ENCODE measurements around the gene RPTN.
A peak's percentile ranks its signal among the peaks of the same experiment; 100 is the strongest.

Gene RPTN

DNA sequence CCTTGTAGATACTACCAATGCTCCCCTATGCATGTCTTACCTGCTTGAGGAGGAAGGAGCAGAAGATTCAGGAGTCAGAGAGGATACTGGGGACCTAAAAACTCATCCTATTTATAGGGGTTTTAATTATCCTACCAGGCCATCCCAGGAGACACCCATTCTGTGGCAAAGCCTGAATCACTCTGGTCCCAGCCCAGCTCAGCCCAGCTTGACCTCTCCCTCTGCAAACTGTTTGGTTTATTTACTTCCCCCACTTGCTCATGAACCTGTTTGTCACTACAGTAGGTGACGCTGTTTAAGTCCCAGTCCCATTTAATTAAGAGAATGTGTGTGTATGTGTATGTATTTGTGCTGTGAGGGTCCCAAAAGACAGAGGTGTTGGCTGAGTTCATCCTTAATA, at the start of gene RPTN:
TSS of gene RPTN (minus strand) at position 85 of the 400 bp plus-strand sequence. CDS start 1,339 bp downstream, outside the sequence.
- no peak for DNase-seq (ENCODE audit: low spot score)

- no peak for DNase-seq (ENCODE audit: low spot score)
These were observed 40.0 kb upstream of the RPTN start for GRCh38 chr1:152198982-152199381.

DNA sequence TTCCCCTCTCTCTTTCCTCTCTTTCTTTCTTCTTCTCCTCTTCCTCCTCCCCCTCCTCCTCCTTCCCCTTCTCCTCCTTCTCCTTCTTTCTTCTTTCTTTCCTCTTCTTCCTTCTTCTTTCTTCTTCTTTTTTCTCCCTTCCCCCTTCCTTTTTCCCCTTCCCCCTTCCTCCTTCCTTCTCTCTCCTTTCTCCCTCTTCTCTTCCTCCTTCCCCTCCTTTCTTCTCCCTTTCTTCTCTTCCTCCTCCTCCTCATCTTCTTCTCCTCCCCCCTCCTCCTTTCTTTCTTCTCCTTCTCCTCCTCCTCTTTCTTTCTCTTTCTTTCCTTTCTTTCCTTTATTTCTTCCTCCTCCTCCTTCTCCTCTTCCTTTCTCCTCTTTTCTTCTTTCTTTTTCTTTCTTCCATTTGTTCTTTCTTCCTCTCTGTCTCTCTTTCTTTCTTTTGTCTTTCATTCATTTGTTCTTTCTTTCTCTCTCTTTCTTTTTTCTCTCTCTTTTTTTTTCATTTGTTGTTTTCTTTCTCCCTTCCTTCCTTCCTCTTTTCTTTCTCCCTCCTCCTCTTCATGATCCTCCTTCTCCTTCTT, 38.4 kb upstream of the RPTN start:
- no peak for DNase-seq (ENCODE audit: low spot score)

DNA sequence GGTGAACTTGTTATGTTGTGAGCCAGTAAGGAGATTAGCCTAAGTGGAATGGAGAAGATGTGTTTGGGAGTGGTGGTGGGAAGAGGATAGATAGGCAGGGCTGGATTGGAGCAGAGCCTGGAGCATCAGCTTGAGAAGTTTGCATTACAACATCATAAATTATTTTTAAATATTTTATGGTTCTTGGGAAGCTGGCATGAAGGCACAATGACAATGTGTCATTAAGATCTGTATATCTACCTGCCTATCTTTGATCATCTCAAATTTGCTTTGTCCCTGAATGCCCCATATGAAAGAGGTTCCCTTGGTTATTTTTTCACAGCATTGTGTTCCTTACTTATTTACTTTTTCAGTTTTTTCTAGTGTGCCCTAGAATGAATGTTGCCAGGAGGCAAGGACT, 32.7 kb upstream of the RPTN start:
- DNase-seq (ENCODE audit: low spot score), result no peak

GRCh38 chr1:152191260-152191659, 32.2 kb upstream of the RPTN start:
- DNase-seq (ENCODE audit: low spot score), result no peak

- no peak for DNase-seq (ENCODE audit: low spot score)
These were observed 31.6 kb upstream of the RPTN start for GRCh38 chr1:152190589-152190988.

- peak; percentile 70 for DNase-seq (ENCODE audit: low spot score)
These were observed 30.8 kb upstream of the RPTN start for GRCh38 chr1:152189657-152190442.

GRCh38 chr1:152188673-152189591, 29.9 kb upstream of the RPTN start:
- DNase-seq (ENCODE audit: low spot score), result peak; percentile 42

DNA sequence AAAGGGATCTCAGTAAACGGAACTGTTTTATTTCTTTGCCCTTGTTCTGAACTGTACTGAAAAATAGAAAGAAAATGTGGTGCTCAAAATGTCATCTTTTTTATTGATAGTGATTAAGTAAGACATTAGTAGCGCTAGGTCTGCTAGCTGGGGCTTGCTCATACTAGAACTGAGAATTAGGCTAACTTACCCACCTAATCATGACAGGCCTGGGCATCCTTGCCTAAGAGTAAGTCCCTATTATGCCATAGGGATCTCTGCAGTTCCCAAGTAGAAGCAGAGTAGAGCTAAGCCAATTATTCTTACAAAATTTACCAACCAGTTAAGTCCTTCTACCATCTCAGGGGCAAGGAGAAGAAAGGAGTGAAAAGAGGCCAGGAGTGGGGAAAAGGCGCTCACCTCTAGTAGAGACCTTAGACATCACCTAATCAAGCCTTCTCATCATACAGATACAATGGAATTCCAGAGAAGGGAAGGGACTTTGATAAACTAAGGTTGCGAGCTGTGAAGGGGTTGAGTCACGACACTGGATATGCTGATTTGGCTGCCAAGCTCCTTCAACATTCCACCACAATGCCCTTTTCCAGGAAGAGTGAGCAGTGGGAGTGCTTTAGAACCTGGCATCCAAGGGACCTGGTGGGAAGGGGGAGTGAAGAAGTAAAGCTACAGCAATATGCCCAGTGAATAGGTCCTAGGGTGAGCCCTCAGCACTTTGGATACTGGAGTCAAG, 27.7 kb upstream of the RPTN start:
- no peak for DNase-seq (ENCODE audit: low spot score)

DNA sequence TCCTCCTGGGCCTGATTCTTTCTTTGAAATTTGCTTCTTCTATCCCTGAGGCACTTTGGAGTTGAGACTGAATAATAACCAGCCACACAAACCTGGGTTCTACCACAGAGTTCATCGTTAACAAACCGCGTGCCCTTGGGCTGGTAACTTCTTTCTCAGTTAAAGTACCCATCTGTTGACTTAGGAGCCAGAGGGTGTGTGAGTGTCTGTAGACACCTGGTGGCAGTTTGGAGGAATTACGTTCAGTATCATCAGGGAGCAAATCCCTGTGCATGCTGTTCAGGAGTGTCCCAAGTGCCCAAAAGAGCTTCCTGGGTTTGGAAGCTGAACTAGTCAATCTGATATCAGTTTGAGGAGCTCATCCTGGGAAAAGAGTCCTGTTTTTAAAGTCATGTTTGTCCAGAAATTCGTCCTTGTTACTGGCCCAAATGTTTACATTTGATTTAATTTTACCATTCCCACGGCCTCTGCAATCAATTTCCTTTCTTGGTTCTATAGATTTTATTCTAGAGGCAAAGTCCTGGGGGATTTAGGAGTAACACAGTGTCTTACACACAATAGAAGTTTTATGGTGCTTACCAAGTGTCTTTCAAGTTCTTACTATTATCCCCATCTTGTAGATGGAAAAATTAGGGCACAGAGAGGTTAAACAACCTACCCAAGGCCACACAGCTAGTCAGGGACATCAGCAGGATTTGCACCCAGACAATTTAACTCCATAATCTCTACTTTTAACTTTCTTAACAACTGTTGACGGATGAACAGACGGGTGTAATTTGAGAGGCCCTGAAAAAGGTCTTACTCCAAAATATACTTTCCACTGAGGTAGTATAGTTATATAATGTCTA, 26.7 kb upstream of the RPTN start:
- DNase-seq (ENCODE audit: low spot score), result peak; percentile 85

DNA sequence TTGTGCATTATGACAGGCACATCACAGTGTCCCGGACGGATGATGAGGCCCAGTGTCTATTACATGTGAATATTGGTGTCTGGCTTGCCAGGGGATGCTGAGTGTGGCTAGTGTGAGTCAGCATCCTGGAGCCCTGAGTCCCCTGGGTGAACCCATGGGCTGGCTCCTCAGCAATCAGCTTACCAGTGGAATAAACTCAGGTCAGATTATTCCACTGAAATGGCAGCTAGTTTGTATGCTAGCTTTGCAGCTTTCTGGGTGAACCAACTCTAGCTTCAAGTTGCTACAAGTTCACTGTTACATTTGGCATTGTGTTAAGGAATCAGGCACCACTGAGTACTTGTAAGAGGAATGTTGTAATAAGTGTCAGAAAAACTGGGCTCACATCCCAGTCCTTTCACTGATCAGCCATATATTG, 23.9 kb upstream of the RPTN start:
- DNase-seq (ENCODE audit: low spot score), result peak; percentile 57

DNA sequence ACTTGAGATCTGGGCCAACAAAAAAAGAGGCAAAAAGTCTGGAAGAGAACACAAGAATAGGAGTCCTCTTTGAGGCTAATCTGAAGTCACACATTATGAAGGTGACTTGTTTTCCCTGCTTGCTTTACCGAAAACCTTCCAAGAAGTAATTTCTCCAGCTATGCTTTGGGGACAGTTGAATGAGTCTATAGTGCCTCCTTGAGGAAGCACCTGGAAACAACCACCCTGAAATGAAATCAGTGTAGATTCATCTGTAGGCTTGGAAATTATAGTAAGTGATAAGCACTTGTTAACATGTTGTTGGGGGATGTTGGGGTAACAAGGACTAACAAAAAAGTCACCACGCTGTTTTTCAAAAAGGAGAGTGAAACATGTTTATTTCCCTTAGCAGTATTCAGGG, 23.4 kb upstream of the RPTN start:
- no peak for DNase-seq (ENCODE audit: low spot score)

GRCh38 chr1:152179566-152179965, 20.5 kb upstream of the RPTN start:
- no peak for DNase-seq (ENCODE audit: low spot score)

DNA sequence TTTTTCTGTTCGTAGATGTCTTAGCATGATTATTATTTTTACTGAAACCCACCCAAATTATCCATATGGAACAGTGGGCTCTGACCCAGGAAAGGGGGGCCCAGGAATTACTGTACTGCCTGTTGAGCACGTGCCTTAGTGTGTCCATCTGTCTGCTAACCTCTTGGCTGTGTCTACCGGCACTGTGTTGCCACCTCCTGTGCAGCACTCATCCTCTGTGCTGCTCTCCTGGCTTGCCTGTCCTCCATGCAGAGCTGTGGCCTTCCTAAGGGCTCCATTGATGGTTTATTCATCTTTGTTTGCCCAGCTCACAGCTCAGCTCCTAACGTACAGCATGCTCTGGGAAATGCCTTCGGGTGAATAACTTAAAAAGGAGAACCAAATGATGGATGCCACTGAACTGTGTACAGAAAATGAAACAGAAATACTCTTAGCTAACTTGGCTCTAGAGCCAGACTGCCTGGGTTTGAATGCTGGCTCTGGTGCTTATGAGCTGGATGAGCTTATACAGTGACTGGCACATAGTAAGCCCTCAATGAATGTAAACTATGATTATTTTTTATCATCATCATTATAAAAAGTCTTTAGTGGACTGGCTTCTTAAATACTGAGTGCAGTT, 11.4 kb upstream of the RPTN start:
- no peak for DNase-seq (ENCODE audit: low spot score)

DNA sequence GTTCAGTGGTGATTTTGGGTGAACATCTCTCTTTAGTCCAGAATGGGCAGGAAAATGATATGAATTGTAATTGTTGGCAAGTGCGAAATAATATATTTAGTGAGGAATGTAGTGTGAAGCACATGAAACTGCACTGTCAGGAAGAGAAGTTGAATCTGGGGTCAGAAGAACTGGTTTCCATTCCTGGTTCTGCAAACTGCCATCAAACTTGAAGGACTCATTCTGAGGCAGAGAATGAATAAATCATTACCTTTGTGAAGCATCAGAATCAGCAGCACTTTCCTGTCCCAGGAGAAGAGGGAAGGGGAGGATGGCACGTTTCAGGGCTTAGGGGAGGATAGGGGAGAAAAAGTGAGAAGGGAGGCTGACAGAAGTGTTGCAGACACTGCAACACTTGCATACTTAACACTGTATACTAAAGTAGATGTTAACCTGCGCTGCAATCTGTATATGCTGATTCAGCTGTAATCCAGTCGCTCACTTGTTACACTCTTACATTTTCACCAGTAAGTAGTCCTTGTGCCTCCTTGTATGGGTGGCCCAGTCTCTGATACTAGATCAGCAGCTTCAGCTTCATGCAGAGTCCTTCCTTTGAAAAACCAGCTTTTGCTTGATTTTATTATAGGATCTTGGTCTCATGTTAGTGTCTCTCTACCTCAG, 10.5 kb upstream of the RPTN start:
- no peak for DNase-seq (ENCODE audit: low spot score)

GRCh38 chr1:152168535-152168868, 9.5 kb upstream of the RPTN start:
- no peak for DNase-seq (ENCODE audit: low spot score)

DNA sequence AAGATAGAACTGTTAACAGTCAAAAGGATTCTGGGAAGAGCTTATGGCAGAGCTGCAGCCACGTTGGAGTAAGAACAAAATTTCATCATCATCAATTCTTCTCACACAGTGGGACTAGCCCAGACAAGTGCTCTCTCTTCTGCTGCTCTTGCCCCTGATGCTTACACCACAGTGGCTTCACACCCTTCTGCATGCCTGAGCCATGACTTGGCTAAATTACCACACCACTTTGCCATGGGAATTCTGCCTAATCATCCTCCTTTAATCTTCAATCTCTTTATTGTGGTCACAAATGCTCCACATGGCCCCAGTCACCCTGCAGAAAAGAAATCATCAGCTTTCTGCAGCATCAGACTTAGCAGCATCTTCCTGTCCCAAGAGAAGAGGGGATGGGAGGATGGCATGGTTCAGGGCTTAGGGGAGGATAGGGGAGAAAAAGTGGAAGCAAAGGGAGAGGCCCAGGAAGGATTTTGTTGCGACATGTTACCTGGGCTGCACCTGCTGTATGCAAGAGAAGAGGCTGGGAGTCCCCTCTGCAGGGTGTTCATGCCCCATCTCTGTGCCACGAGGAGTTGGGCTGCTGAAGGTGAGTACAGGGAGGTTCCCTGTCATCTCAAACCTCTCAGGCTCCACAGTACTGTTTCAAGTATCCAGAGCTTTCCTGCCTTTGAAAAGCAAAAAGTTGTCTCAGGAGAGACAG, 9.0 kb upstream of the RPTN start:
- peak; percentile 76 for DNase-seq (ENCODE audit: low spot score)

GRCh38 chr1:152166966-152167365, 7.9 kb upstream of the RPTN start:
- DNase-seq (ENCODE audit: low spot score), result no peak

- DNase-seq (ENCODE audit: low spot score), result no peak
These were observed 6.5 kb upstream of the RPTN start for GRCh38 chr1:152165286-152166077.

Measured in RKO (cell line).